IgD-negative memory B cell (primary cell): Measurements from ENCODE around the gene SLC30A4. TPM values are rescaled to one million over a fixed set of nuclear protein-coding genes. Genes with fewer than 3 reads are reported as not detected.
A peak's percentile ranks its signal among the peaks of the same experiment; 100 is the strongest.

Experiments used
- H3K27ac Mint-ChIP-seq, 3 donors: one replicate each; pipeline ENCODE4 v1.8.0; 2020 to 2022; ENCODE audit warnings: mild to moderate bottlenecking in 3 of 3, mixed read lengths in 3 of 3, moderate library complexity in 1 of 3
- H3K27me3 Mint-ChIP-seq: one replicate; pipeline ENCODE4 v1.8.0; 2021; ENCODE audit warnings: mixed read lengths
- H3K36me3 Mint-ChIP-seq: one replicate; pipeline ENCODE4 v1.8.0; 2020; ENCODE audit warnings: mild to moderate bottlenecking, mixed read lengths
- H3K4me1 Mint-ChIP-seq, 3 donors: one replicate each; pipeline ENCODE4 v1.8.0; 2020 to 2022; ENCODE audit warnings: mixed read lengths in 3 of 3, mild to moderate bottlenecking in 1 of 3
- H3K4me3 Mint-ChIP-seq, 4 donors: one replicate each; pipeline ENCODE4 v1.8.0; 2020 to 2022; ENCODE audit warnings: mild to moderate bottlenecking in 4 of 4, mixed read lengths in 4 of 4, moderate library complexity in 3 of 4
- H3K9me3 Mint-ChIP-seq, 3 donors: one replicate each; pipeline ENCODE4 v1.8.0; 2020 to 2021; ENCODE audit warnings: mixed read lengths in 3 of 3, mild to moderate bottlenecking in 1 of 3
- polyA plus RNA-seq: library from polyadenylated mRNA; unstranded; fragments of 300-500 nt; fragmentation: Illumina TruSeq; gene quantifications from one replicate; pipeline ENCODE4 v1.2.3, GENCODE V29; 2021

The SLC30A4 gene
- polyA plus RNA-seq, 1 donor from 2014 or later = 7.1 TPM

DNA sequence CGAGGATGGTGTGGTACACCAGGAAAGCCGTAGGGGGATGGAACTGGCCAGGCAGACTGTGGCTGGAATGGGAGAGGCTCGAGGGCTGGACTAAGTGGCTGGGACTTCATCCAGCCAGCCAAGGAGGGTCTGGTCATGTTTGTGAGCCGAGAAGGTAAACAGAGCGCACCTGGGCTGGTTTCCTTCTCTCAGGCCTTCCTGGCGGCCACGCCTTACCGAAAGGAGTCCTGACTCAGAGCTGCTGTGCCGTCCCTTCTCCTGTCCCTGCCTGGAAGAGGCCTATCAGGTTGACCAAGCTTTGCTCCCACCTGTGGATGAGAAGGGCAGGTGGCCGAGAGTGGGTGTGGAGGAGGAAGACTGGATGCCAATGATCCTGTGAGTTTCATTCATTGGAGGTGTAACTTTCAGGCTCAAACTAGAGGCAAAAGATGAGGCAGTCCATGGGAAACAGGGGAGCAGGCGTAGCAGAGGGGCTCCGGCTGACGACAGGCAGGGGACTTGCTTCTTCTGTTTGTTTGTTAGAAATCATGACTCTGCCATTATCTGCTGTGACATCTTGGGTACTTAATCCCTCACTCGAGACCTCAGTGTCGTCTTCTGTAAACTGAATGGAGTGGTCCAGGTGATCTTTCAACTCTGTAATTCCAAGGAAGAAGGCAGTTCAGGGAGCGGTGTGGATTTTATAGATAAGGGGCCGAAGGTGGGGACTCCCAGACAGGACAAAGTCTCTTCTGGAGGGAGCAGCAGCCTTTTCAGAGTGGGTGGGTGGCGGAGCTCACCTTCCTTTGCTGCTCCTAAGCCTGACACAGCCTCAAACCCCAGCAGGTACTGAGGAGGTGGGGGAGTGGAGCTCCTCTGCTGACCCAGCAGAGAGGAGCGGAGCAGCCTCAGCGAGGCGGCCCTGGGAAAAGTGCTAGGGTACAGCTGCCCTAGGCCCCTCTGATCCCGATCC is 72.4 kb downstream of the SLC30A4 start:
- no peaks in the 10 kb centered on the region for H3K9me3 Mint-ChIP-seq
- H3K27ac Mint-ChIP-seq = peak overlapping the region in 1 of 3 donors; percentile 85
- H3K36me3 Mint-ChIP-seq = no peaks in the 10 kb centered on the region
- peaks cover 2% of the 10 kb centered on the region for H3K27me3 Mint-ChIP-seq
- peaks cover 6 to 10% (median 8%) of the 10 kb centered on the region in 3 donors for H3K4me1 Mint-ChIP-seq
- H3K4me3 Mint-ChIP-seq = no peak overlapping the region

DNA sequence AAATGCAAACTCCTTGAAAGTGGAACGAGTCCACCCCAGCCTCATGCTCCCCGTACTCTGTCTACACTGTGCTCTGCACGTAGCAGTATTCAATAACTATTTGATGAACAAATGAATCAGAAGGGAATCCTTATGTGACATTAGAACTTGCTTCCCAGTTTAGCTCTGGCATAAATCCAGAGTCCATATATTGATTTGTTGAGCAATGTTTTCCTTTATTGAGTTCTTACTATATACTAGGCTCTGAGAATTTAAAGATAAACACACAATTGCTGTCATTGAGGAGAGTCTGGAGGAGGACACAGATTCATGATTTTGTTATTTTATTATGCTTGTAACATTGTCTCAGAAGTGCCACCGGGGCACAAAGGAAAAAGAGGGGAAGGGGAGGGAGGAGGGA is 73.2 kb downstream of the SLC30A4 start:
- H3K9me3 Mint-ChIP-seq = no peaks in the 10 kb centered on the region
- H3K27ac Mint-ChIP-seq = peak overlapping the region in 1 of 3 donors; percentile 85
- peaks cover 0 to 5% (median 4%) of the 10 kb centered on the region in 3 donors for H3K4me1 Mint-ChIP-seq
- no peaks in the 10 kb centered on the region for H3K36me3 Mint-ChIP-seq
- peaks cover 4% of the 10 kb centered on the region for H3K27me3 Mint-ChIP-seq
- H3K4me3 Mint-ChIP-seq = no peak overlapping the region

DNA sequence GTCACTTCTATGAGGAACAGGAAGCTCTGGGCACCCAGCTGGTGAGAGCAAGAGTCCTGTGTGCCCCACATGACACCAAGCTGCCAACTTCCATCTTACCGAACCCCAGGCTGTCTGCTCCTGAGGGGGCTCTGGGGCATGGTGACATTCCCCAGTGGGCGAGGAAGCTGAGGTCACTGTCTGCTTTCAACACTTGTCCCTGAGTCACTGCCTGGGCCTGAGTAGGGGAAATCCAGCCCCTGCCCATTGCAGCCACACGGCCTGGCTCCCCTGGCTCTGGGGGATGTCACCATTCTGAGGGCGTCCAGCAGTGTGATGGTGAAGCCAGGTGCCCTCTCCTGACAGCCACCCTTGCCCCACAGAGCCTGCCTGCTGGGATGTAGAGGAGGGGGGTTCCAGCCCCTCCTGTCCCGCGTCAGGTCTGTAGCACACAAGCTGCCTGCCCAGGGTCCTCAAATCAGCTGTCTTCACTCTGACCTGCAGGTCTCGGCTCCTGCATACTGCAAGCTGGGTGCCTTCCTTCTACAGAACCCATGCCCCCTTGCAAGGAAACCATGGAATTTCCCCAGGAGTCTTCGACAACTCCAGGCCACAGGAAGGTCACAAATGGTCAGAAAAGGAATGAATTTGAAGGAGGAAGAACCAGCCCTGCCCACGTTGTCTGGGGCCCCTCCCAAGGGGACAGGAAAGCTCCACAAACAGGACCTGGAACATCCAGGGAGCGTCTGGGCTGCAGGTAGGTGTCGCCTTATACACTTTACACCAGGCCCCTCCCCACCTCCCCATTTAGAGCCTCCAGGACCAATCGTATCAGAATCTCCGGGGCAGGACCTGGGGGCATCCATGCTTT is 74.3 kb downstream of the SLC30A4 start:
- Mint-ChIP-seq H3K27me3 (peaks cover 4% of the 10 kb centered on the region), H3K4me3 (no peak overlapping the region), H3K27ac (no peak overlapping the region), H3K9me3 (no peaks in the 10 kb centered on the region), H3K36me3 (no peaks in the 10 kb centered on the region), H3K4me1 (peaks cover 0 to 4% (median 2%) of the 10 kb centered on the region in 3 donors)

GRCh38 chr15:45443645-45444044 is 78.9 kb downstream of the SLC30A4 start:
- Mint-ChIP-seq H3K27me3 (peaks cover 3% of the 10 kb centered on the region), H3K9me3 (no peaks in the 10 kb centered on the region), H3K27ac (no peak overlapping the region), H3K4me1 (peaks cover 0 to 4% (median 2%) of the 10 kb centered on the region in 3 donors), H3K36me3 (no peaks in the 10 kb centered on the region), H3K4me3 (no peak overlapping the region)

DNA sequence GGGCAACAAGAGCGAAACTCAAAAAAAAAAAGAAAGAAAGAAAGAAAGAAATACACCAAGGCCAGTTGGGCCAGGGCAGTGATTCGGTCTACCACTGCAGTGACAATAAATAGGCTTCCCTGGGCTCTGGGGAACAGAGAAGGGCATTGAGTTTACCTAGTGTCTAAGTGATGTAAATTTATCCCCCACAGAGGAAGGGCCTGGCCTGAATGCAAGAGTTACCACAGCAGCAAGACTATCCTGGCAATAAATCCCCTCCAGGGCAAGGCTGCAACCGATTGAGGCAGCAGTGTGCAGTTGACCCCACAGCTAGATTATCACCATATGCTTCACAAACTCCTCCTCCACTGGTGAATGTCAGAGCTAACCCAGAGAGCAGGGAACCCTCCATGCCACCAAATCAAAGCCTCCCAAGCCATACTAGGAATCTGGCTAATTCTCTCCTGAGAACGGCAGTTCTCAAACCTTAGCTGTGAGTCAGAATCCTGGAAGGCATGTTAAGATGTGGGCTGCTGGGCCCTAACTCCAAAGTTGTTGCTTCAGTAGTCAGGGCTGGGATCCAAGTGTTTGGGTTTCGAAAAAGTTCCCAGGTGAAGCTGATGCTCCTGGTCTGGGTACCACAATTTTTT is 79.9 kb downstream of the SLC30A4 start:
- H3K27ac Mint-ChIP-seq = no peak overlapping the region
- H3K36me3 Mint-ChIP-seq = no peaks in the 10 kb centered on the region

GRCh38 chr15:45441686-45442085 is 80.9 kb downstream of the SLC30A4 start:
- Mint-ChIP-seq H3K9me3 (no peaks in the 10 kb centered on the region), H3K36me3 (no peaks in the 10 kb centered on the region), H3K4me3 (no peak overlapping the region), H3K27ac (no peak overlapping the region), H3K4me1 (peaks cover 0 to 4% (median 2%) of the 10 kb centered on the region in 3 donors), H3K27me3 (peaks cover 3% of the 10 kb centered on the region)

More for the DNA sequence above, 79.9 kb downstream of the SLC30A4 start:
- Mint-ChIP-seq H3K9me3 (no peaks in the 10 kb centered on the region), H3K4me3 (no peak overlapping the region), H3K4me1 (peaks cover 0 to 4% (median 2%) of the 10 kb centered on the region in 3 donors), H3K27me3 (peaks cover 3% of the 10 kb centered on the region)

- Mint-ChIP-seq H3K27ac (no peak overlapping the region), H3K4me1 (peaks cover 0 to 4% (median 2%) of the 10 kb centered on the region in 3 donors), H3K4me3 (no peak overlapping the region), H3K9me3 (no peaks in the 10 kb centered on the region), H3K27me3 (peaks cover 3% of the 10 kb centered on the region), H3K36me3 (no peaks in the 10 kb centered on the region)
These were observed 81.5 kb downstream of the SLC30A4 start for GRCh38 chr15:45441036-45441435.

- H3K27ac Mint-ChIP-seq = no peak overlapping the region
- H3K36me3 Mint-ChIP-seq = no peaks in the 10 kb centered on the region
- H3K4me1 Mint-ChIP-seq = peaks cover 0 to 1% (median 0%) of the 10 kb centered on the region in 3 donors
- H3K9me3 Mint-ChIP-seq = no peaks in the 10 kb centered on the region
- H3K27me3 Mint-ChIP-seq = no peaks in the 10 kb centered on the region
- H3K4me3 Mint-ChIP-seq = no peak overlapping the region
These were observed 82.9 kb downstream of the SLC30A4 start for GRCh38 chr15:45439521-45440260.

- no peak overlapping the region for H3K27ac Mint-ChIP-seq
- peaks cover 0 to 2% (median 0%) of the 10 kb centered on the region in 3 donors for H3K4me1 Mint-ChIP-seq
- no peaks in the 10 kb centered on the region for H3K36me3 Mint-ChIP-seq
- peaks cover 4% of the 10 kb centered on the region for H3K27me3 Mint-ChIP-seq
- H3K9me3 Mint-ChIP-seq = no peaks in the 10 kb centered on the region
- no peak overlapping the region for H3K4me3 Mint-ChIP-seq
These were observed 87.2 kb downstream of the SLC30A4 start for GRCh38 chr15:45435124-45435903.

GRCh38 chr15:45434078-45434567 is 88.4 kb downstream of the SLC30A4 start:
- Mint-ChIP-seq H3K4me1 (peaks cover 0 to 2% (median 0%) of the 10 kb centered on the region in 3 donors), H3K27me3 (peaks cover 6% of the 10 kb centered on the region), H3K36me3 (no peaks in the 10 kb centered on the region), H3K4me3 (no peak overlapping the region), H3K9me3 (no peaks in the 10 kb centered on the region), H3K27ac (no peak overlapping the region)

GRCh38 chr15:45431511-45431910 is 91.0 kb downstream of the SLC30A4 start:
- Mint-ChIP-seq H3K4me1 (peaks cover 0 to 2% (median 0%) of the 10 kb centered on the region in 3 donors), H3K36me3 (no peaks in the 10 kb centered on the region), H3K9me3 (no peaks in the 10 kb centered on the region), H3K4me3 (no peak overlapping the region), H3K27ac (no peak overlapping the region), H3K27me3 (peaks cover 6% of the 10 kb centered on the region)

DNA sequence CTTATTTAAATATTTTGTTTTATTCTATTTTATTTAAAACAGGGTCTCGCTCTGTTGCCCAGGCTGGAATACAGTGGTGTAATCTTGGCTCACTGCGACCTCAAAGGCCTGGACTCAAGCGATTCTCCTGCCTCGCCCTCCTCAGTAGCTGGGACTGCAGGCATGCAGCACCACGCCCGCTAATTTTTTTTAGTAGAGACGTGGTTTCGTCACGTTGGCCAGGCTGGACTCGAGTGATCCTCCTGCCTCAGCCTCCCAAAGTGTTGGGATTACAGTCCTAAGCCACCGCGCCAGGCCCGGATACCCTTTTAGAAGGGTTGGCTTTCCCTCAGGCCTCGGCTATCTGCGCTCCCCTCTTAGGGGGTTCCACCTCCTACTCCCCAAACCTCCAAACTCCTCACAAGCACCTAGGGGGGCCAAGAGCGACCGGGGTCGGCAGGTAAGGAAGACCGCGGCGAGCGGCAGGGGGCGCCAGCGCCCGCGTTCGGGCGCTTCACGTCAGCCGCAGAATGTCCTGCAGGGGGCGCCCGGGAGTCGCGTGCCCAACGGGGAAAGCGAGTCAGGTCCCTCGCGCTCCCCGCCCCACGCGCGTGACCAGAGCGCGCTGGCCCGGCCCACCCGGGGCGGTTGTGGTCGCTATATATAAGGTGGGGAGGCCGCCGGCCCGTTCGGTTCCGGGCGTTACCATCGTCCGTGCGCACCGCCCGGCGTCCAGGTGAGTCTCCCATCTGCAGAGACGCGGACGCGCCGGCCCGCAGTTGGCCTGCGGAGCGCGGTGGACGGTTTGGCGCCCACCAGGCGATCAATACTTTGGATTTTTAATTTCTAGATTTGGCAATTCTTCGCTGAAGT is 92.4 kb downstream of the SLC30A4 start:
- Mint-ChIP-seq H3K9me3 (no peaks in the 10 kb centered on the region), H3K27ac (no peak overlapping the region), H3K4me3 (peak overlapping the region in 2 of 4 donors; percentile 12 to 85), H3K27me3 (peaks cover 6% of the 10 kb centered on the region), H3K36me3 (no peaks in the 10 kb centered on the region), H3K4me1 (peaks cover 0 to 2% (median 0%) of the 10 kb centered on the region in 3 donors)
